Measurements from ENCODE around the gene MARCHF6. TPM values are rescaled to one million over a fixed set of nuclear protein-coding genes. Genes with fewer than 3 reads are reported as not detected.

Gene MARCHF6
- total and polyA plus RNA-seq, 9 of the 15 experiments (the other 6 are each of a cell fraction or from before 2014, with no cell fraction given): 74.1 to 456 (median 116) TPM

- 0 out of 2 replicates have a peak, but pooled peaks have one; percentile 14 for TF ChIP-seq SIN3B (IDR thresholded peaks at IDR 0.05; ENCODE audit: low read depth)
- 0 out of 4 replicates have a peak, but pooled peaks of 1 of the 2 experiments have one; percentile 13 for TF ChIP-seq ZNF639 (CRISPR knock-in tag; conservative IDR thresholded peaks at IDR 0.05 in 1 of 2, IDR thresholded peaks at IDR 0.05 in 1 of 2)
- peak; percentile 22; the same call in 1 of the 2 replicates for TF ChIP-seq CBFA2T3 (IDR thresholded peaks at IDR 0.05)
- no peak for TF ChIP-seq PCBP2 (IDR thresholded peaks at IDR 0.05; ENCODE audit: low read depth, low read length, poor library complexity, severe bottlenecking)
- no peak for TF ChIP-seq ZNF24 (IDR thresholded peaks at IDR 0.05)
- TF ChIP-seq CHD4 (IDR thresholded peaks at IDR 0.05; ENCODE audit: insufficient read depth, insufficient replicate concordance, low read depth, low read length, poor library complexity, severe bottlenecking): no peak
- TF ChIP-seq HDGF (IDR thresholded peaks at IDR 0.05): peak; percentile 68; the same call in 1 of the 2 replicates
- no peak for TF ChIP-seq FOXM1 (IDR thresholded peaks at IDR 0.05; ENCODE audit: low read depth)
- TF ChIP-seq FOXM1 (CRISPR knock-in tag; IDR thresholded peaks at IDR 0.05; ENCODE audit: low read depth): no peak
- peak in 1 of 2 experiments; percentile 31; a peak in 1 of 3 replicates for TF ChIP-seq CBX3 (IDR thresholded peaks at IDR 0.05; ENCODE audit: borderline replicate concordance in 1 of 2, low read length in 2 of 2)
- no peak for TF ChIP-seq HLTF (IDR thresholded peaks at IDR 0.05)
- TF ChIP-seq CREB5 (CRISPR knock-in tag; IDR thresholded peaks at IDR 0.05): no peak
- no peak for TF ChIP-seq ZBTB49 (CRISPR knock-in tag; IDR thresholded peaks at IDR 0.05; ENCODE audit: borderline replicate concordance)
- TF ChIP-seq ID3 (CRISPR knock-in tag; IDR thresholded peaks at IDR 0.05): no peak
- TF ChIP-seq ID3 (tag; IDR thresholded peaks at IDR 0.05): peak; percentile 50; the same call in 1 of the 2 replicates
These were observed 2.1 kb upstream of the MARCHF6 start (continued) for GRCh38 chr5:10351199-10351905.
